ENCODE measurements around the gene TSPAN2.
"Not testable (repeated sequence)": the region's sequence is repeated elsewhere in the genome, so short reads cannot be mapped to it uniquely, and the experiment has no call there.

The TSPAN2 gene

DNA sequence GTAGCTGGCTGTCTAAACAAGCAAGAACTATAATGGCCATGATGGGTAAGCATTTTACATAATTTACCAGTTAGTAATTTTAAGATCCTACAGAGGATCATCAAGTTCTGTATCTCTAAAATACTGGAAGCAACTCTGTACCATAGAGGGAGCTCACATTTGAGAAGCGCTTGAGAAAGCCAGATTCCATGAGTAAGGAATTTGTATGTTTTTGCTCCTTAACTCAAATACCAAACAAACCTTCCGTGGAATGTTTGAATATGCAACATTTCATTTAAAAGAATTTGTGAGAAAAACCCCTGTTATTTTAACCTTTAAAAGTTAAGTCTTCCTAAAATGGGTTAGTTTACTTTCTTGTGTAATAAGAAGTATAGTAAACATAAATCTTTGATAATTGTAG lies 57.7 kb downstream of the TSPAN2 start:
- no peak for DNase-seq

DNA sequence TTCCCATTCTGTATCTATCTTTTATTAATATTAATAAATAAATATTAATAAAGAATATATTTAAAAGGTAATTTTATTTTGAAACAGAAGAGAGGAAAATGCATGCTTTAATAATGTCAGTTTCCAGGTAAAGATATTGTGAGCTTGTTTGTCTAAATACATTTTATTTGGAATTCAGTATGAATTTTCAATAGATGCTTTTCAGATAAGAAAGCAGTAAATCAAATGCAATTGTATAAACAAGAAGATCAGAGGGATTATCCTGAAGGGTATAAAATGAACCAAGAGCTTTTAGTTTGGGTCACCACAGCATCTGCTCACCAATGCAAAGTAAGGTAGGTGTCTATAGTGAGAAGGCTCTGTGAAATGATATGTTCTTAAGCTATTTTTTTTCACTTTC lies 59.8 kb downstream of the TSPAN2 start, which contains the start of gene TSHB:
TSHB (plus strand) TSS at position 301 of the 400 bp plus-strand sequence. CDS start 3,537 bp downstream, outside the sequence.
- no peak for DNase-seq

DNA sequence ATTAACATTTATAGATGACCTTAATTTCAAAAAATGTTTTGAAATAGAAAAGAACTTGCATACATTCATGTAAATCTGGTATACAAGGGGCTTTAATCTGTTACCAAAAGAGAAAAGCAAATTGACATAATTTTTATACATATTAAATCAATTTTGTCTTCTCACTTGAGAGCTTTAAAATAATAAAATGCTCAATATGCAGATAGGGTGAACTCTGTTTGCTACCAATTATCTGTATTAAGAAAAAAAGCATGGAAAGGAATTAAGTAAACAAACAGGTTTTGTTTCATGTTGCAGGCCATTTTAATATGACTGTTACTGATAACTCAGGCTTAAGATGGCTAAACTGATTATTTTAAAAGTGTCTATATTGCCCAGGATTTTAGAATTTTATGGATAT lies 65.7 kb downstream of the TSPAN2 start:
- DNase-seq = no peak

DNA sequence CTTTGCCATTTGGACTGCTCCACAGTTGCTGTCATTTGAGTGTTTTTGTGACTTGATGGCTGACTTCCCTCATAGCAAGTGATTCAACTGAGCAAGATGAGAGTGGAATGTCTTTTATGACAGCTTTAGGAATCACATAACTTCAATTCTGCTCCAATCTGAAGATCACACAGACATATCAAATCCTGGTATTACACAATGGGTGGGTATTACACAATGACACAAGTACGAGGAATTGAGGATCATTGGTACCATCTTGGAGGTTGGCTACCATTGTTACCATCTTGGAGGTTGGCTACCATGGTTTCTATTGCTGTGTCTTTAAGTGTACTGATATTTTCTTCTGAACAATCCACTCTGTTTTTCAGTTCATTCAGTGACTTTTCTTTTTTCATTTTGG lies 68.2 kb downstream of the TSPAN2 start:
- no peak for DNase-seq

DNA sequence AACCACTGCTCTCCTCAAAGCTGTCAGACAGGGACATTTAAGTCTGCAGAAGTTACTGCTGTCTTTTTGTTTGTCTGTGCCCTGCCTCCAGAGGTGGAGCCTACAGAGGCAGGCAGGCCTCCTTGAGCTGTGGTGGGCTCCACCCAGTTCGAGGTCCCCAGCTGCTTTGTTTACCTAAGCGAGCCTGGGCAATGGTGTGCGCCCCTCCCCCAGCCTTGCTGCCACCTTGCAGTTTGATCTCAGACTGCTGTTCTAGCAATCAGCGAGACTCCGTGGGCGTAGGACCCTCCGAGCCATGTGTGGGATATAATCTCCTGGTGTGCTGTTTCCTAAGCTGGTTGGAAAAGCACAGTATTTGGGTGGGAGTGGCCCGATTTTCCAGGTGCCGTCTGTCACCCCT lies 69.8 kb downstream of the TSPAN2 start:
- not testable (repeated sequence) for DNase-seq

DNA sequence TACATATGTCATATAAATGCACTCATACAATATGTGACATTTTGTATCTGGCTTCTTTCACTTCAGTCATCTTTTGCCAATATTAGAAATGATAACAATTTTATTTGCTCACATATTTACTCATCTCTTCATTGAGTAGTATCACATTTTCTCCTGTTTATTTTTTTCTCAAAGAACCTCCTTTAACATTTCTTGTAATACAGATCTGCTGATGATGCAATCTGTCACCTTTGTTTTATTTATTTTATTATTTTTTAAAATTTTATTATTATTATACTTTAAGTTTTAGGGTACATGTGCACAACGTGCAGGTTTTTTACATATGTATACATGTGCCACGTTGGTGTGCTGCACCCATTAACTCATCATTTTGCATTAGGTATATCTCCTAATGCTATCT lies 75.5 kb downstream of the TSPAN2 start:
- DNase-seq = no peak

DNA sequence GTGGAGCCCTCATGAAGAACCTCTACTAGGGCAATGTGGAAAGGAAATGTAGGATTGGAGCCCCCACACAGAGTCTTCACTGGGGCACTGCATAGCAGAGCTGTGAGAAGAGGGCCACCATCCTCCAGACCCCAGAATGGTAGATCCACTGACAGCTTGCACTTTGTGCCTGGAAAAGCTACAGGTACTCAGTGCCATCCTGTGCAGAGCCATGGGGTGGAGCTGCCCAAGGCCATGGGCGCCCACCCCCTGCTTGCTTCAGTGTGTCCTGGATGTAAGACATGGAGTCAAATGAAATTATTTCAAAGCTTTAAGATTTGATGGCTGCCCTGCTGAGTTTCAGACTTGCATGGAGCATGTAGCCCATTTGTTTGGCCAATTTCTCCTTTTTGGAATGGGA lies 76.9 kb downstream of the TSPAN2 start:
- no peak for DNase-seq

DNA sequence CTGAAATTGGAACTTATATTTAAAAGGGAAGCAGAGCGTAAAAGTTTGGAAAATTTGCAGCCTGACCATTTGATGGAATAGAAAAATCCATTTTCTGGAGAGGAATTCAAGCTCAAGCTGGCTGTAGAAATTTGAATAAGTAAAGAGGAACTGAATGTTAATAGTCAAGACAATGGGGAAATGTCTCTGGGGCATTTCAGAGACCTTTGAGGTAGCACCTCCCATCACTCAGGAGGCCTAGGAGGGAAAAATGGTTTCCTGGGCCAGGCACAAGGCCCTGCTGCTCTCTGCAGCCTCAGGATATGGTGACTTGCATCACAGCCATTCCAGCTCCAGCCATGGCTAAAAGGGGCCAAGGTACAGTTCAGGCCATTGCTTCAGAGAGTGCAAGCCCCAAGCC lies 77.3 kb downstream of the TSPAN2 start:
- DNase-seq = no peak

DNA sequence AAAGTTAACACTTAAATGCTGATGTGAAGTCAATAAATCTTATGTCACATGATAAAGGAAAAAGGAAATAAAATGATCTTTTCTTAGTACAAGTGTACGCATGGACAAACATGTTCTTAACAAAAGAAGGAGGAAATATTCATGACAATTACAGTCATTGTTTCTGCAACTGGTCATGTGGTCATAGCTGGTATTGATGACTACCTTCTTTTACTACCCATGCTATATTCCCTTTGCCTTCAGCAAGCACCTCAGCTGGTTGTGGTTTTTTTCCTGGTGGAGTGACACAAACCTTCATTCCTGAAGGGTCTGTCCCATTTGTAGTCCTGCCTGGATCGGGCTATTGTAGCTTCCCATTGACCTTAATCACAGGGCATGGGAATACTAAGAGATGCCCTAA lies 83.1 kb downstream of the TSPAN2 start:
- DNase-seq = no peak
